ENCODE data around the gene CTBS.

- TF ChIP-seq CTCF (conservative IDR thresholded peaks at IDR 0.05; ENCODE audit: low read depth in 2 of 2) (no peak), POLR2AphosphoS5 (IDR thresholded peaks at IDR 0.05; ENCODE audit: low read depth) (no peak), EZH2phosphoT487 (IDR thresholded peaks at IDR 0.05; ENCODE audit: unreplicated experiment) (no peak), CREB1 (CRISPR knock-in tag; IDR thresholded peaks at IDR 0.05; ENCODE audit: low read depth) (no peak), REST (IDR thresholded peaks at IDR 0.05; ENCODE audit: unreplicated experiment) (no peak), JUNB (IDR thresholded peaks at IDR 0.05; ENCODE audit: unreplicated experiment) (no peak), EZH2 (IDR thresholded peaks at IDR 0.05; ENCODE audit: low read depth, unreplicated experiment) (no peak), ZNF331 (CRISPR knock-in tag; IDR thresholded peaks at IDR 0.05; ENCODE audit: low read depth) (no peak), NANOG (IDR thresholded peaks at IDR 0.05; ENCODE audit: borderline replicate concordance) (no peak), ETS1 (IDR thresholded peaks at IDR 0.05) (no peak), ZNF114 (CRISPR knock-in tag; IDR thresholded peaks at IDR 0.05) (no peak), STAT1 (IDR thresholded peaks at IDR 0.05; ENCODE audit: unreplicated experiment) (no peak)
Observed at GRCh38 chr1:84621553-84621952, 47.3 kb upstream of the CTBS start.

All from GM23338 (cell line).